Karpas-422 (cell line): ENCODE results near the gene CBL. TPM values are rescaled to one million over a fixed set of nuclear protein-coding genes. Genes with fewer than 3 reads are reported as not detected.
A peak's percentile ranks its signal among the peaks of the same experiment; 100 is the strongest.

Experiments used
- DNase-seq: peaks from one replicate; pipeline ENCODE4 v3.0.0-alpha.2; 2015
- H2AFZ ChIP-seq: fragments of 200-600 bp; sonication (generic); 2 replicates; pipeline ENCODE4 v1.6.1; 2014; ENCODE audit warnings: antibody characterized with exemption, low read length, mixed read lengths
- H3K27ac ChIP-seq: fragments of 200-600 bp; sonication (generic); 2 replicates; pipeline ENCODE4 v1.5.1; 2014; ENCODE audit warnings: mild to moderate bottlenecking, low read length, moderate library complexity
- H3K27me3 ChIP-seq: fragments of 200-600 bp; sonication (generic); 2 replicates; pipeline ENCODE4 v1.6.1; 2014; ENCODE audit warnings: low read length, mixed read lengths
- H3K36me3 ChIP-seq: fragments of 200-600 bp; sonication (generic); 2 replicates; pipeline ENCODE4 v1.6.1; 2014; ENCODE audit warnings: low read length, mixed read lengths; ENCODE audit not compliant: insufficient read depth
- H3K4me1 ChIP-seq: fragments of 200-600 bp; sonication (generic); 2 replicates; pipeline ENCODE4 v1.6.1; 2014; ENCODE audit warnings: mild to moderate bottlenecking, low read length, mixed read lengths
- H3K4me2 ChIP-seq: fragments of 200-600 bp; sonication (generic); 2 replicates; pipeline ENCODE4 v1.6.1; 2014; ENCODE audit warnings: low read length, low read depth, mild to moderate bottlenecking; ENCODE audit not compliant: poor library complexity, severe bottlenecking
- H3K4me3 ChIP-seq: fragments of 200-600 bp; sonication (generic); 2 replicates; pipeline ENCODE4 v1.5.1; 2014; ENCODE audit warnings: mild to moderate bottlenecking, antibody characterized with exemption, low read length, mixed read lengths
- H3K79me2 ChIP-seq: fragments of 200-600 bp; sonication (generic); 2 replicates; pipeline ENCODE4 v1.6.1; 2014; ENCODE audit warnings: mild to moderate bottlenecking, low read length, mixed read lengths
- H3K9ac ChIP-seq: fragments of 200-600 bp; sonication (generic); 2 replicates; pipeline ENCODE4 v1.6.0; 2014; ENCODE audit warnings: low read length
- H3K9me2 ChIP-seq: fragments of 200-600 bp; sonication (generic), shearing (Covaris generic); replicated peaks from 2 replicates; pipeline ENCODE4 v1.6.0; 2014; ENCODE audit warnings: mild to moderate bottlenecking, low read length, moderate library complexity; ENCODE audit not compliant: insufficient read depth
- H3K9me3 ChIP-seq: fragments of 300-700, 200-600 bp; sonication (generic); 2 replicates; pipeline ENCODE4 v1.6.1; 2014; ENCODE audit warnings: low read length, mixed read lengths
- H4K20me1 ChIP-seq: fragments of 200-600 bp; sonication (generic); 2 replicates; pipeline ENCODE4 v1.6.1; 2014; ENCODE audit warnings: mild to moderate bottlenecking, antibody characterized with exemption, low read length, low read depth; ENCODE audit not compliant: insufficient read depth
- total RNA-seq: library from RNA; depleted of rRNA; stranded (reverse); fragments of >200 nt; shearing (Covaris generic); gene quantifications from 2 replicates; pipeline ENCODE4 v1.2.3, GENCODE V29; 2014; ENCODE audit warnings: low replicate concordance

Gene CBL
- total RNA-seq, 1 experiment from 2014 or later: 34.0 TPM

DNA sequence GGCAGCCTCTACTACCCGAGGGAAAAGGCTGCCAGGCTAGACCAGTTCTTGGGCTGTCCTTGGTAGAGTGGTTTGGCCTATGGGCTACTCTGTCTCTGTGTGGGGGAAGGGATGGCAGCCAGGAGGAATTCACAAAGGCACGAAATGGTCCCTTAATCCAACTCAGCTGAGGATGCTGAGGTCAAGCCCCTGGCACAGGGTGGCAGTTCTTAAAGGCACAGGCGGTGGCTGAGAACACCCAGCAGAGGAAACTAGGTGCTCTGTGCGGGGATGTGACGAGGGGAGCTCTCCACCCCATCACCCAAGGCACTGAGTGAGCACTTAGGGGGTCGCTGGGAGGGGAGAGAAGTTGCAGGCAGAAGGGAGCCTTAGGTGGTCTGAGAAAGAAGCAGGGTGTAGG lies 140.5 kb downstream of the CBL start, which contains the start of gene MFRP:
Gene MFRP, minus strand, starts transcription at position 101 of the 400 bp plus-strand sequence. CDS start 192 bp downstream, outside the sequence.
- Histone ChIP-seq H3K9ac (no peak within 1 kb of the TSS), H3K36me3 (no peaks in the 10 kb centered on the region), H2AFZ (no peak within 1 kb of the TSS), H3K27me3 (no peaks in the 10 kb centered on the region), H3K4me2 (no peak within 1 kb of the TSS), H3K4me3 (no peak within 1 kb of the TSS), H3K79me2 (no peaks in the 10 kb centered on the region), H3K27ac (no peak within 1 kb of the TSS), H3K9me2 (no peaks in the 10 kb centered on the region), H4K20me1 (no peaks in the 10 kb centered on the region), H3K4me1 (peaks cover under 1% of the 10 kb centered on the region; the same call in 1 of the 2 replicates), H3K9me3 (no peaks in the 10 kb centered on the region)
- DNase-seq: no peak

DNA sequence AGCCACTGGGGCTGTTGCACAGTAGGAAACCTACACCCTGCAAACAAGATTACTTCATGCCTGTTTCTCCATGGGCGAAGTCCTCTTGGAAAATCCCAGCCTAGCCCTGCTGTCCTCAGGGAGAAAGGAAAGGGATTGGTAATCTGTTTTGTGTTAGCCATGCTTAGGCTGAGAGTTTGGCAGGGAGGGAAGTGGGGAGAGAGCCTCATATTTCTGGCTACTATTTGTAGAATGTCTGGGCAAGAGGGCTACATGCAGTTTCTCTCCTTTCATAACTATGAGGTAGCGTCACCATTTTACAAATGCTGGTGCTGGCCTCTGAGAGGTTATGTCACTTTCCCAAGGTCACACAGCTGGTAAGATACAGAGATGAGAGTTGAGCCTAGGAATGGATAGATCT lies 141.1 kb downstream of the CBL start:
- no peak for DNase-seq
- Histone ChIP-seq H3K4me3 (no peak overlapping the region), H3K27ac (no peak overlapping the region), H3K27me3 (no peaks in the 10 kb centered on the region), H3K9me3 (no peaks in the 10 kb centered on the region), H4K20me1 (no peaks in the 10 kb centered on the region), H3K9ac (no peak overlapping the region), H3K79me2 (no peaks in the 10 kb centered on the region), H3K36me3 (no peaks in the 10 kb centered on the region), H3K4me1 (peaks cover 5% of the 10 kb centered on the region), H2AFZ (no peak overlapping the region), H3K4me2 (no peak overlapping the region), H3K9me2 (no peaks in the 10 kb centered on the region)

DNA sequence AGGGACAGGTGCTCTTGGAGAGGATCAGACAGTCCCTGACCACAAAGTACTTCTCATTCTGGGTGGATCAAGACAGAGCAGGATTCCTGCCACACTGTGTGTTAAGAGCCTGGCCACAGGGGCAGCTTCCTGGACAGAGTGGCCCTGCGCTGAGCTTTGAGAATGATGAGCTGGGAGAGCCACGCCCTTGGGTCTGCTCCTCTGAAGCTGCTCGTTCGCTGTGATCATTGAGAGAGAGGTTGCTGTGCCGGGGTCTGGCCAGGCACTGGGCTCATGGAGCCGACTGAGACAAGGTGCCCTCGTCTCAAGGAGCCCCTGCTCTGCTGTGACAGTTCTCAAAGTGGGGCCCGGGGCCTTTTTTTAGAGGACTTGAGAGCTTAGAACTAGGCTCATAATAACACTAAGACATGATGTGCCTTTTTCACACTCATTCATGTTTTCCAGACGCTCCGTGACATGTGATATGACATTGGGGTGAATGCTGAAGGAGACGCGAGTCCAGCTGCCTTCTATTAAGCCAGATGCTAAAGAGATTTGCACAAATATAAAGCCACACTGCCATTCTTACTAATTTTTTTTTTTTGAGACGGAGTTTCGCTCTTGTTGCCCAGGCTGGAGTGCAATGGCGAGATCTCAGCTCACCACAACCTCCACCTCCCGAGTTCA lies 141.9 kb downstream of the CBL start:
- DNase-seq: no peak
- Histone ChIP-seq H3K4me3 (no peak overlapping the region), H3K9me3 (no peaks in the 10 kb centered on the region), H4K20me1 (no peaks in the 10 kb centered on the region), H3K79me2 (no peaks in the 10 kb centered on the region), H3K4me1 (peaks cover 10% of the 10 kb centered on the region), H3K27ac (no peak overlapping the region), H3K9ac (no peak overlapping the region), H3K36me3 (no peaks in the 10 kb centered on the region), H3K4me2 (no peak overlapping the region), H3K9me2 (no peaks in the 10 kb centered on the region), H3K27me3 (no peaks in the 10 kb centered on the region), H2AFZ (no peak overlapping the region)

DNA sequence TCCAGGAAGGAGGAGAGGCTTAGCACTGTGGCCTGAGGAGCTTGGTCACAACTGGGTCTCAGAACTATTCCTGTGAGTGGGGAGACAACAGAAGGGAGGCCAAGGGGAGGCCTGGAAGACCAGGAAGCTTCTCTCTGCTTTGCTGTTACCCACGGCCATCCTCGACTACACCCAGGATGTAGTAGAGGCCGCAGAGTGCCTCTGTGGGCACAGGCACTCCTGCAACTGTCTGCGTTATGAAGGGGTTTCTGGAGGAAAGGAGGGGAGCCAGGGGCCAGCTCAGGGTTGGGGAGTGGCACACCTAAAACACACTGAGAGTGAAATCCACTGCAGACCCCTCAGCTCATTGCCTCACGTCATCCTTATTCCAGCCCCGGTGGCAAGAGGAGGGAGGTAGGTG lies 144.2 kb downstream of the CBL start:
- H3K4me1 ChIP-seq: peaks cover 27% of the 10 kb centered on the region
- H3K4me2 ChIP-seq: no peak overlapping the region
- H3K9ac ChIP-seq: no peak overlapping the region
- no peaks in the 10 kb centered on the region for H3K9me2 ChIP-seq
- H3K36me3 ChIP-seq: peaks cover 1% of the 10 kb centered on the region; the same call in 1 of the 2 replicates
- no peaks in the 10 kb centered on the region for H4K20me1 ChIP-seq
- no peak overlapping the region for H2AFZ ChIP-seq
- no peak overlapping the region for H3K27ac ChIP-seq
- DNase-seq: no peak
- H3K9me3 ChIP-seq: no peaks in the 10 kb centered on the region
- H3K27me3 ChIP-seq: no peaks in the 10 kb centered on the region
- H3K79me2 ChIP-seq: no peaks in the 10 kb centered on the region
- H3K4me3 ChIP-seq: no peak overlapping the region

DNA sequence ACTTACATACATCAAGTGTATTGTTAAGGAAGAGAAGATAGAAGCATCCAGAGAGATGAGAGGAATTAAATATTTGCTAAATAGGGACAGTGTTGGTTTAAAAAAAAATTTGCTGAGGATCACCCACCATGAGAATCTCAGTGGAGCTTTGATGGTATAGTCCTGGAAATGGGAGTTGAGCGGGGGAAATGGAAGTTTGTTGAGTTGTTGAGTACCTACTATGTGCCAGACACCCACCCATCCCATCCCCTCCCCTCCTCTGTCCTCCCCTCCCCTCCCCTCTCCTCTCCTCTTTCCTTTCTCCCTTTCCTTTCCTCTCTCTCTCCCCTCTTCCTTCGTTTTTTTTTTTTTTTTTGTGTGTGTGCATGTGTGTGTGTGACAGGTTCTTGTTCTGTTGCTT lies 145.1 kb downstream of the CBL start:
- Histone ChIP-seq H3K36me3 (peaks cover 3% of the 10 kb centered on the region; the same call in 1 of the 2 replicates), H3K9me2 (no peaks in the 10 kb centered on the region), H3K4me2 (no peak overlapping the region), H3K79me2 (no peaks in the 10 kb centered on the region), H3K9me3 (no peaks in the 10 kb centered on the region), H3K27ac (no peak overlapping the region), H3K4me1 (peaks cover 36% of the 10 kb centered on the region), H2AFZ (no peak overlapping the region), H3K27me3 (no peaks in the 10 kb centered on the region), H3K4me3 (no peak overlapping the region), H4K20me1 (no peaks in the 10 kb centered on the region), H3K9ac (no peak overlapping the region)
- DNase-seq: no peak

DNA sequence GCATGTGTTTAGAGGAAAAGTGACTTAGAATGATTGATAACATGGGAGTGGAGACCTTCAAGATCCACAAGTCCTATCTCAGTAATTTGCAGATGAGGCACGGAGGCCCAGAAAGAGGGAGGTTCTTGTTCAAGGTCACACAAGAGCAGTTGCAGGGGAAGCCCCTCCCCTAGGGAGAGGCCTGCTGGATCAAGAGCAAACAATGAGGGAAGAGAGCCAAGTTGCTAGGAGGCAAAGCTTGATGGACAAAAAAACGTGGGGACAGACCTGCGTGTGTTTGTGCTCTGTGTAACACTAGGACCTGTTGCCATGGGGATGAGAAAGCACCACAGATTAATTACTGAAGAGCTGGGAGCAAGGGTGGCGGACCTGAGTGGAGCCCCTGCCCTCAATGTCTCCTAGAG lies 146.7 kb downstream of the CBL start:
- Histone ChIP-seq H3K4me2 (no peak overlapping the region), H4K20me1 (no peaks in the 10 kb centered on the region), H3K27ac (no peak overlapping the region), H3K27me3 (no peaks in the 10 kb centered on the region), H3K4me3 (no peak overlapping the region), H3K9me3 (no peaks in the 10 kb centered on the region), H3K4me1 (peaks cover 51% of the 10 kb centered on the region), H3K9ac (no peak overlapping the region), H3K9me2 (no peaks in the 10 kb centered on the region), H2AFZ (no peak overlapping the region), H3K36me3 (peaks cover 3% of the 10 kb centered on the region; the same call in 1 of the 2 replicates), H3K79me2 (no peaks in the 10 kb centered on the region)
- DNase-seq: no peak

- H3K27me3 ChIP-seq: no peaks in the 10 kb centered on the region
- H3K4me1 ChIP-seq: peaks cover 75% of the 10 kb centered on the region
- DNase-seq: no peak
- H3K79me2 ChIP-seq: no peaks in the 10 kb centered on the region
- no peaks in the 10 kb centered on the region for H3K9me2 ChIP-seq
- H4K20me1 ChIP-seq: no peaks in the 10 kb centered on the region
- H2AFZ ChIP-seq: no peak overlapping the region
- H3K4me3 ChIP-seq: peak overlapping the region; percentile 47; the same call in 1 of the 2 replicates
- H3K36me3 ChIP-seq: peaks cover 11% of the 10 kb centered on the region
- H3K9ac ChIP-seq: peak overlapping the region; percentile 71
- H3K9me3 ChIP-seq: no peaks in the 10 kb centered on the region
- peak overlapping the region; percentile 79 for H3K4me2 ChIP-seq
- peak overlapping the region; percentile 77 for H3K27ac ChIP-seq
Observed at GRCh38 chr11:119355091-119355843, 149.1 kb downstream of the CBL start.

DNA sequence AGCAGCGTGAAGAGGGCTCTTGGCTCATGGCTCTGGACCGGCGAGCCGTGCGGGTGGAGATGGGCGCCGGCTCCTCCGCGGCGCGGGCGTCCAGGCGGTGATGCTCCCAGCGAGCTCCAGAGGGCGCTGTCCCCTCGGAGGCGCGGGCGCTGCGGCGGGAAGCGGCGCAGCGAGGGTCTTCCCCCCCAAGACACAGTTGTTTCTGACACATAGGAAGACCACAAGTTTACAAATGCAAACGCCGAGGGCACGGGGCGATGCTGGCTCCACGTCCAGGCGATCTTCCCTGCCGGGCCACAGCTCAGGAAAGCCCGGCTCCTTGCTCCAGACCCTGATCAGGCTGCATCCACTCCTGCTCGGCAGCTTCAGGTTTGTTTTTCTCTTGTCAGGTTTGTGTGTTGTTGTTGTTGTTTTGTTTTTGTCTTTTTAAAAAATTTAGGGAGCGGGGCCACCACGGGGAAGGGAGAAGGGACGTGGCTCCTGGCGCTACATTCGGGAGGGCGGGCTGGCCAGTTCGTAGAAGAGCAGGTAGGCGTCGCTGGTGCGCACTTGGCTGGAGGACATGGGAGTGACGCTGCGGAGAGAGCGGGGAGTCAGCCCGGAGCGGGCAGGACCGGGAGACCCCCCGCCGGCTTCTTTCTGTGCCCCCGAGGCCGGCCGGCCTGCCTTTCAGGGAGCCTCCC lies 150.4 kb downstream of the CBL start:
- Histone ChIP-seq H3K9ac (peak overlapping the region; percentile 71), H3K27ac (peak overlapping the region; percentile 98), H3K4me1 (peaks cover 88% of the 10 kb centered on the region)

More for the DNA sequence above, 150.4 kb downstream of the CBL start:
- peaks cover 11% of the 10 kb centered on the region for H3K36me3 ChIP-seq
- H3K79me2 ChIP-seq: peaks cover 6% of the 10 kb centered on the region; the same call in 1 of the 2 replicates
- no peaks in the 10 kb centered on the region for H3K9me2 ChIP-seq
- peak overlapping the region; percentile 79 for H3K4me2 ChIP-seq
- H3K9me3 ChIP-seq: no peaks in the 10 kb centered on the region
- H3K27me3 ChIP-seq: no peaks in the 10 kb centered on the region
- peak overlapping the region; percentile 43; the same call in 1 of the 2 replicates for H2AFZ ChIP-seq
- peak; percentile 80 for DNase-seq
- H3K4me3 ChIP-seq: peak overlapping the region; percentile 59
- H4K20me1 ChIP-seq: no peaks in the 10 kb centered on the region
